22Rv1 (cell line): ENCODE measurements around the gene MYO3A.

ENCODE experiments used
- H3K27ac ChIP-seq: fragments of 450-650 bp; 2 replicates; pipeline ENCODE4 v1.5.1; 2017
- CTCF ChIP-seq: fragments of 450-650 bp; IDR thresholded peaks from 2 replicates; pipeline ENCODE4 v1.5.1; 2017; ENCODE audit warnings: mild to moderate bottlenecking
- ZFX ChIP-seq: fragments of 450-650 bp; IDR thresholded peaks from 2 replicates; pipeline ENCODE4 v1.6.1; 2017; ENCODE audit warnings: antibody characterized with exemption, borderline replicate concordance

MYO3A gene

GRCh38 chr10:25933653-25934608, at the start of gene MYO3A:
Gene MYO3A, plus strand, starts transcription at chr10:25934229. Its CDS starts 17,882 bp downstream, at chr10:25952111.
- TF ChIP-seq CTCF: no peak
- no peak for TF ChIP-seq ZFX
- H3K27ac ChIP-seq: no peak within 1 kb of the TSS

GRCh38 chr10:25888627-25889026, 45.4 kb upstream of the MYO3A start:
- TF ChIP-seq CTCF (no peak), ZFX (no peak)
- H3K27ac ChIP-seq: no peak overlapping the region

GRCh38 chr10:25890995-25891394, 43.0 kb upstream of the MYO3A start:
- H3K27ac ChIP-seq: no peak overlapping the region
- no peak for TF ChIP-seq ZFX
- no peak for TF ChIP-seq CTCF

- no peak overlapping the region for H3K27ac ChIP-seq
- TF ChIP-seq CTCF (no peak), ZFX (no peak)
Observed at GRCh38 chr10:25895856-25896255, 38.2 kb upstream of the MYO3A start.

- TF ChIP-seq ZFX (no peak), CTCF (no peak)
- H3K27ac ChIP-seq: no peak overlapping the region
Observed at GRCh38 chr10:25896421-25896820, 37.6 kb upstream of the MYO3A start.

GRCh38 chr10:25899304-25899703, 34.7 kb upstream of the MYO3A start:
- no peak overlapping the region for H3K27ac ChIP-seq

More at GRCh38 chr10:25899304-25899703, 34.7 kb upstream of the MYO3A start:
- no peak for TF ChIP-seq ZFX
- TF ChIP-seq CTCF: no peak
